ENCODE results near the gene DPPA2. TPM values are rescaled to one million over a fixed set of nuclear protein-coding genes. Genes with fewer than 3 reads are reported as not detected.

DPPA2 gene
- total RNA-seq, 1 experiment from 2014 or later = not detected

GRCh38 chr3:109270779-109271178, 45.5 kb downstream of the DPPA2 start:
- ATAC-seq = no peak
- H3K27ac ChIP-seq (ENCODE audit: low read length) = no peak overlapping the region
- no peak overlapping the region for H3K4me3 ChIP-seq (ENCODE audit: low read depth in 2 of 2, low read length in 2 of 2)
- BruUV-seq (replicated peaks) = no TSS peak
- in situ Hi-C loops (cut with HindIII; ENCODE audit: low pct_unique_long_range_greater_than_20kb, low sequenced_read_pairs) = no loop called here
- intact Hi-C loops (cut with micrococcal nuclease; ENCODE audit: unreplicated experiment) = loop anchor here (10.0 kb wide), 2 partner anchors 94 to 1044 kb away; no protein-coding TSS in a partner anchor
- TF ChIP-seq, protein P1, sequence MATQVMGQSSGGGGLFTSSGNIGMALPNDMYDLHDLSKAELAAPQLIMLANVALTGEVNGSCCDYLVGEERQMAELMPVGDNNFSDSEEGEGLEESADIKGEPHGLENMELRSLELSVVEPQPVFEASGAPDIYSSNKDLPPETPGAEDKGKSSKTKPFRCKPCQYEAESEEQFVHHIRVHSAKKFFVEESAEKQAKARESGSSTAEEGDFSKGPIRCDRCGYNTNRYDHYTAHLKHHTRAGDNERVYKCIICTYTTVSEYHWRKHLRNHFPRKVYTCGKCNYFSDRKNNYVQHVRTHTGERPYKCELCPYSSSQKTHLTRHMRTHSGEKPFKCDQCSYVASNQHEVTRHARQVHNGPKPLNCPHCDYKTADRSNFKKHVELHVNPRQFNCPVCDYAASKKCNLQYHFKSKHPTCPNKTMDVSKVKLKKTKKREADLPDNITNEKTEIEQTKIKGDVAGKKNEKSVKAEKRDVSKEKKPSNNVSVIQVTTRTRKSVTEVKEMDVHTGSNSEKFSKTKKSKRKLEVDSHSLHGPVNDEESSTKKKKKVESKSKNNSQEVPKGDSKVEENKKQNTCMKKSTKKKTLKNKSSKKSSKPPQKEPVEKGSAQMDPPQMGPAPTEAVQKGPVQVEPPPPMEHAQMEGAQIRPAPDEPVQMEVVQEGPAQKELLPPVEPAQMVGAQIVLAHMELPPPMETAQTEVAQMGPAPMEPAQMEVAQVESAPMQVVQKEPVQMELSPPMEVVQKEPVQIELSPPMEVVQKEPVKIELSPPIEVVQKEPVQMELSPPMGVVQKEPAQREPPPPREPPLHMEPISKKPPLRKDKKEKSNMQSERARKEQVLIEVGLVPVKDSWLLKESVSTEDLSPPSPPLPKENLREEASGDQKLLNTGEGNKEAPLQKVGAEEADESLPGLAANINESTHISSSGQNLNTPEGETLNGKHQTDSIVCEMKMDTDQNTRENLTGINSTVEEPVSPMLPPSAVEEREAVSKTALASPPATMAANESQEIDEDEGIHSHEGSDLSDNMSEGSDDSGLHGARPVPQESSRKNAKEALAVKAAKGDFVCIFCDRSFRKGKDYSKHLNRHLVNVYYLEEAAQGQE (IDR thresholded peaks at IDR 0.05; ENCODE audit: insufficient read depth in 1 of 2, low read depth in 2 of 2, low read length in 1 of 2) = no peak
- TF ChIP-seq SIN3A (IDR thresholded peaks at IDR 0.05; ENCODE audit: borderline replicate concordance, insufficient read depth, low read depth, low read length) (no peak), POLR2AphosphoS5 (IDR thresholded peaks at IDR 0.05; ENCODE audit: low read depth, low read length) (no peak), CTCF (IDR thresholded peaks at IDR 0.05) (no peak), TCF7L2 (IDR thresholded peaks at IDR 0.05; ENCODE audit: low read depth, low read length) (no peak)
- ChIA-PET POLR2A (no interaction called here), CTCF (no interaction called here)
- H3K4me1 ChIP-seq (ENCODE audit: control insufficient read depth, insufficient read depth, low read length) = no peaks in the 10 kb centered on the region
- no peaks in the 10 kb centered on the region for H3K27me3 ChIP-seq (ENCODE audit: control insufficient read depth, insufficient read depth, low read length)
- no peak for DNase-seq (ENCODE audit: low read depth, low spot score)
- no peaks in the 10 kb centered on the region for H3K9me3 ChIP-seq (ENCODE audit: control insufficient read depth, insufficient read depth, low read depth, low read length)
- no peaks in the 10 kb centered on the region for H3K36me3 ChIP-seq (ENCODE audit: control insufficient read depth, insufficient read depth, low read length)

DNA sequence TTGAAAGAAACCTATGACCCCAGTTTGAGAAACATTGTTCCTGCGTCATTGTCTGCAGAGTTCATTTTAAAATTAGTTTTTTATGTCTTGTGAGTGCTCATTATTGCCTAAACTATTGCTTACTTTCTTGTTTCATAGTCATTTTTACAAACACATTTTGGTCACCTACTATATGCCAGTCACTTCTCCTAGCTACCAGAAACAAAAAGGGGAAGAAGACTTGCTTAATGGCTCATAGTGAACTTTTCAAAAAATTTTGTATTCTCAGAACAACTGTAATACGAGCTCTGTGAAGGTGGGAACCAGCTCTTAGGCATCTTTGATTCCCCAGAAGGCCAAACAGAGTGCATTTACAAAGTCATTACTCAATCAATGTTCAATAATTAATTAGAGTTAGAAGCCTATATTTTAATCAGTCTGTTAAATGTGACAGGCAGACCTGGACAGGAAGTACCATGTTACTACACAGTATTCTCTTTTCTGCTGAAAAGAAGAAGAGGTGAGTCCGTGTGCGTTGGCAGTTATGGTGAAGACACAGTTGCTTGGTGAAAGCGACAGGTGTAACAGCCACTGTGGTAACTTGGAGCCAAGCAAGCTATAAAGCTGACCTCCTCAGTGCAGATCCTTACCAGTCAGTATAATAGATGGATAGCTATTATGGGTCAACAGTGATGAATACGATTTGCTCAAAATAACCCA, 46.6 kb downstream of the DPPA2 start:
- ChIA-PET POLR2A (no interaction called here), CTCF (no interaction called here)
- Histone ChIP-seq H3K4me1 (ENCODE audit: control insufficient read depth, insufficient read depth, low read length) (no peaks in the 10 kb centered on the region), H3K9me3 (ENCODE audit: control insufficient read depth, insufficient read depth, low read depth, low read length) (no peaks in the 10 kb centered on the region), H3K4me3 (ENCODE audit: low read depth in 2 of 2, low read length in 2 of 2) (no peak overlapping the region), H3K36me3 (ENCODE audit: control insufficient read depth, insufficient read depth, low read length) (no peaks in the 10 kb centered on the region), H3K27ac (ENCODE audit: low read length) (no peak overlapping the region), H3K27me3 (ENCODE audit: control insufficient read depth, insufficient read depth, low read length) (no peaks in the 10 kb centered on the region)
- no peak for ATAC-seq
- no TSS peak for BruUV-seq (replicated peaks)
- no peak for TF ChIP-seq TCF7L2 (IDR thresholded peaks at IDR 0.05; ENCODE audit: low read depth, low read length)
- no peak for DNase-seq (ENCODE audit: low read depth, low spot score)
- in situ Hi-C loops (cut with HindIII; ENCODE audit: low pct_unique_long_range_greater_than_20kb, low sequenced_read_pairs) (no loop called here), intact Hi-C loops (cut with micrococcal nuclease; ENCODE audit: unreplicated experiment) (loop anchor here (10.0 kb wide), 2 partner anchors 95 to 1045 kb away; no protein-coding TSS in a partner anchor)

GRCh38 chr3:109268181-109268580, 48.1 kb downstream of the DPPA2 start:
- no peak for DNase-seq (ENCODE audit: low read depth, low spot score)
- in situ Hi-C loops (cut with HindIII; ENCODE audit: low pct_unique_long_range_greater_than_20kb, low sequenced_read_pairs) = no loop called here
- ChIA-PET CTCF (no interaction called here), POLR2A (no interaction called here)
- ATAC-seq = no peak
- Histone ChIP-seq H3K4me3 (ENCODE audit: low read depth in 2 of 2, low read length in 2 of 2) (no peak overlapping the region), H3K27ac (ENCODE audit: low read length) (no peak overlapping the region), H3K27me3 (ENCODE audit: control insufficient read depth, insufficient read depth, low read length) (no peaks in the 10 kb centered on the region), H3K4me1 (ENCODE audit: control insufficient read depth, insufficient read depth, low read length) (no peaks in the 10 kb centered on the region), H3K36me3 (ENCODE audit: control insufficient read depth, insufficient read depth, low read length) (no peaks in the 10 kb centered on the region), H3K9me3 (ENCODE audit: control insufficient read depth, insufficient read depth, low read depth, low read length) (no peaks in the 10 kb centered on the region)
- BruUV-seq (replicated peaks) = no TSS peak
- TF ChIP-seq TCF7L2 (IDR thresholded peaks at IDR 0.05; ENCODE audit: low read depth, low read length) (no peak), SIN3A (IDR thresholded peaks at IDR 0.05; ENCODE audit: borderline replicate concordance, insufficient read depth, low read depth, low read length) (no peak)
- TF ChIP-seq, protein P1 (IDR thresholded peaks at IDR 0.05; ENCODE audit: insufficient read depth in 1 of 2, low read depth in 2 of 2, low read length in 1 of 2) = no peak
- intact Hi-C loops (cut with micrococcal nuclease; ENCODE audit: unreplicated experiment) = no loop called here

Data from Panc1 (cell line).